ENCODE data around the gene PPBP.

PPBP gene

GRCh38 chr4:73944061-73944875 lies 43.7 kb downstream of the PPBP start:
- TF ChIP-seq, protein P1, sequence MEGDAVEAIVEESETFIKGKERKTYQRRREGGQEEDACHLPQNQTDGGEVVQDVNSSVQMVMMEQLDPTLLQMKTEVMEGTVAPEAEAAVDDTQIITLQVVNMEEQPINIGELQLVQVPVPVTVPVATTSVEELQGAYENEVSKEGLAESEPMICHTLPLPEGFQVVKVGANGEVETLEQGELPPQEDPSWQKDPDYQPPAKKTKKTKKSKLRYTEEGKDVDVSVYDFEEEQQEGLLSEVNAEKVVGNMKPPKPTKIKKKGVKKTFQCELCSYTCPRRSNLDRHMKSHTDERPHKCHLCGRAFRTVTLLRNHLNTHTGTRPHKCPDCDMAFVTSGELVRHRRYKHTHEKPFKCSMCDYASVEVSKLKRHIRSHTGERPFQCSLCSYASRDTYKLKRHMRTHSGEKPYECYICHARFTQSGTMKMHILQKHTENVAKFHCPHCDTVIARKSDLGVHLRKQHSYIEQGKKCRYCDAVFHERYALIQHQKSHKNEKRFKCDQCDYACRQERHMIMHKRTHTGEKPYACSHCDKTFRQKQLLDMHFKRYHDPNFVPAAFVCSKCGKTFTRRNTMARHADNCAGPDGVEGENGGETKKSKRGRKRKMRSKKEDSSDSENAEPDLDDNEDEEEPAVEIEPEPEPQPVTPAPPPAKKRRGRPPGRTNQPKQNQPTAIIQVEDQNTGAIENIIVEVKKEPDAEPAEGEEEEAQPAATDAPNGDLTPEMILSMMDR (IDR thresholded peaks at IDR 0.05; ENCODE audit: low read depth, low read length, missing control alignments), result no peak
- peak overlapping the region; percentile 44 for H3K4me3 ChIP-seq (replicated peaks; ENCODE audit: low read depth, low read length)
- no peak for DNase-seq (ENCODE audit: extremely low read depth, low read depth)

DNA sequence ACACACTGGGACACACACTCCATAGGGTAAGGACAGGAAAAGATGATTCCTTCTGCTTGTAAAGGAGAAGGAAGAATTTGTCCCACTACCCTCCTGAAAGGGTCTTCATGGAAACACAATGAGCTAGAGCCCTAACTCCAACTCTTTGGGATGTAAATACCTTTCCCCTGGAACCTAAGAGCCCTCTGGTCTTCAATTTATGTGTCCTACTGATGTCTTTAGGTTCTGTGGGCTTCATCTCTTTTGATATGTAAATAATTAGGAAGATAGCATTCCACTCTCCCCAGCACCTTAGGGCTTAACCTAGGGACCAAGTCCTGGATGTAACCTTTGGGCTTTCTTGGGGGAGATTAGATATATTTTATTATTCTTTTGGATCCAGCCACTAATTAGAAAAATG lies 44.4 kb downstream of the PPBP start:
- peak overlapping the region; percentile 44; the same call in 1 of the 2 replicates for H3K4me3 ChIP-seq (replicated peaks; ENCODE audit: low read depth, low read length)
- no peak for DNase-seq (ENCODE audit: extremely low read depth, low read depth)
- TF ChIP-seq, protein P1 (IDR thresholded peaks at IDR 0.05; ENCODE audit: low read depth, low read length, missing control alignments), result no peak

- TF ChIP-seq, protein P1 (IDR thresholded peaks at IDR 0.05; ENCODE audit: low read depth, low read length, missing control alignments), result no peak
- no peak overlapping the region for H3K4me3 ChIP-seq (replicated peaks; ENCODE audit: low read depth, low read length)
- no peak for DNase-seq (ENCODE audit: extremely low read depth, low read depth)
Measured at GRCh38 chr4:73936969-73937368, 51.0 kb downstream of the PPBP start.

Data from HFF-Myc (cell line).